K562 (cell line): Measurements from ENCODE around the gene RPE. TPM values are rescaled to one million over a fixed set of nuclear protein-coding genes. Genes with fewer than 3 reads are reported as not detected.

Source experiments
- CBX3 ChIP-seq, 2 experiments: IDR thresholded peaks; 1 replicate in 1 of 2; 2 replicates in 1 of 2; pipeline ENCODE4 v1.6.1; 2012; ENCODE audit warnings: inconsistent platforms in 2 of 2, low read length in 2 of 2, borderline replicate concordance in 1 of 2, control low read depth in 1 of 2
- CEBPZ ChIP-seq: fragments of 150-350 bp; IDR thresholded peaks from 2 replicates; pipeline ENCODE4 v1.6.1; 2014; ENCODE audit warnings: low read depth, mild to moderate bottlenecking, low read length, borderline replicate concordance
- ELF4 ChIP-seq: fragments of 450-650 bp; formaldehyde crosslinking; IDR thresholded peaks from 2 replicates; pipeline ENCODE4 v1.4.0; 2022; ENCODE audit warnings: missing genetic modification characterization
- ESRRB ChIP-seq: fragments of 250-450 bp; sonication (Bioruptor Pico); IDR thresholded peaks from 2 replicates; pipeline ENCODE4 v1.5.0; 2020; ENCODE audit warnings: mild to moderate bottlenecking, moderate library complexity, borderline replicate concordance
- EZH2 ChIP-seq: IDR thresholded peaks from 2 replicates; pipeline ENCODE4 v1.6.1; 2012; ENCODE audit warnings: low read depth, mild to moderate bottlenecking, inconsistent platforms, low read length, borderline replicate concordance
- PHF20 ChIP-seq: fragments of 450-650 bp; IDR thresholded peaks from 2 replicates; pipeline ENCODE4 v1.6.1; 2018; ENCODE audit not compliant: partially characterized antibody
- PML ChIP-seq: IDR thresholded peaks from 2 replicates; pipeline ENCODE4 v1.6.1; 2012; ENCODE audit warnings: low read length, inconsistent platforms
- RB1 ChIP-seq: fragments of 450-650 bp; IDR thresholded peaks from 2 replicates; pipeline ENCODE4 v1.6.1; 2017; ENCODE audit warnings: low read depth, mild to moderate bottlenecking
- SMARCB1 ChIP-seq: IDR thresholded peaks from 2 replicates; pipeline ENCODE4 v1.6.1; 2011; ENCODE audit warnings: improper control_type of control experiment, low read depth; ENCODE audit not compliant: insufficient read length
- TAF9B ChIP-seq: fragments of 450-650 bp; IDR thresholded peaks from 2 replicates; pipeline ENCODE4 v1.6.1; 2018; ENCODE audit warnings: mild to moderate bottlenecking; ENCODE audit not compliant: partially characterized antibody
- ZC3H4 ChIP-seq: sonication (generic); formaldehyde crosslinking; IDR thresholded peaks from 2 replicates; pipeline ENCODE4 v1.9.0; 2021; ENCODE audit warnings: missing genetic modification reagents, borderline replicate concordance
- ZNF212 ChIP-seq: fragments of 450-650 bp; formaldehyde crosslinking; IDR thresholded peaks from 2 replicates; pipeline ENCODE4 v1.4.0; 2020; ENCODE audit warnings: mild to moderate bottlenecking
- ZNF311 ChIP-seq: fragments of 250-450 bp; sonication (Bioruptor Pico); IDR thresholded peaks from 2 replicates; pipeline ENCODE4 v1.4.0; 2020; ENCODE audit warnings: mild to moderate bottlenecking, moderate library complexity
- ZNF445 ChIP-seq: fragments of 250-450 bp; sonication (Bioruptor Pico); IDR thresholded peaks from 2 replicates; pipeline ENCODE4 v1.4.0; 2020; ENCODE audit warnings: low read depth, mild to moderate bottlenecking, moderate library complexity
- ZNF778 ChIP-seq: fragments of 450-650 bp; formaldehyde crosslinking; IDR thresholded peaks from 2 replicates; pipeline ENCODE4 v1.4.0; 2020; ENCODE audit warnings: mild to moderate bottlenecking, moderate library complexity
- polyA plus RNA-seq, 8 experiments: library from polyadenylated mRNA; depleted of rRNA in 4 of 8; stranded (reverse) in 5 of 8; unstranded in 3 of 8; fragments of >200 nt; fragmentation: Nextera tagmentation in 2 of 8; fragmentation: Illumina TruSeq in 1 of 8; extraction: Ambion mirVana in 2 of 8; extraction: Trizol in 1 of 8; gene quantifications; 2 replicates each; pipeline versions ENCODE4 v1.2.1 to v1.2.3, GENCODE V29; 2011 to 2014; ENCODE audit warnings: inconsistent platforms in 1 of 8, missing spikeins in 1 of 8
- total RNA-seq, 7 experiments: library from RNA; depleted of rRNA in 6 of 7; stranded (reverse); fragments of >200 nt in 6 of 7; fragmentation: Illumina TruSeq in 2 of 7; extraction: Trizol in 2 of 7; gene quantifications; 2 replicates each; pipeline versions ENCODE4 v1.2.1 to v1.2.3, GENCODE V29; 2011 to 2021; ENCODE audit warnings: low replicate concordance in 1 of 7
- TF ChIP-seq, protein P1 (sequence below): fragments of 250-450 bp; sonication (Bioruptor Pico); IDR thresholded peaks from 2 replicates; pipeline ENCODE4 v1.5.0; 2020; ENCODE audit warnings: mild to moderate bottlenecking, borderline replicate concordance
- TF ChIP-seq, protein P2 (sequence below): fragments of 250-450 bp; sonication (Bioruptor Pico); IDR thresholded peaks from 2 replicates; pipeline ENCODE4 v1.9.0; 2021; ENCODE audit warnings: mild to moderate bottlenecking

Gene RPE
- total and polyA plus RNA-seq, 9 of the 15 experiments (the other 6 are each of a cell fraction or from before 2014, with no cell fraction given) = 33.5 to 65.3 (median 50.4) TPM

GRCh38 chr2:209988010-209988409 is 14.4 kb upstream of the RPE start (continued):
- TF ChIP-seq ESRRB (CRISPR knock-in tag) = no peak
- no peak for TF ChIP-seq SMARCB1
- peak; percentile 63; the same call in 1 of the 2 replicates for TF ChIP-seq PML
- no peak for TF ChIP-seq ELF4
- TF ChIP-seq CBX3 (IDR thresholded peaks at IDR 0.05; ENCODE audit: borderline replicate concordance in 1 of 2, low read length in 2 of 2) = no peak
- TF ChIP-seq, protein P1, sequence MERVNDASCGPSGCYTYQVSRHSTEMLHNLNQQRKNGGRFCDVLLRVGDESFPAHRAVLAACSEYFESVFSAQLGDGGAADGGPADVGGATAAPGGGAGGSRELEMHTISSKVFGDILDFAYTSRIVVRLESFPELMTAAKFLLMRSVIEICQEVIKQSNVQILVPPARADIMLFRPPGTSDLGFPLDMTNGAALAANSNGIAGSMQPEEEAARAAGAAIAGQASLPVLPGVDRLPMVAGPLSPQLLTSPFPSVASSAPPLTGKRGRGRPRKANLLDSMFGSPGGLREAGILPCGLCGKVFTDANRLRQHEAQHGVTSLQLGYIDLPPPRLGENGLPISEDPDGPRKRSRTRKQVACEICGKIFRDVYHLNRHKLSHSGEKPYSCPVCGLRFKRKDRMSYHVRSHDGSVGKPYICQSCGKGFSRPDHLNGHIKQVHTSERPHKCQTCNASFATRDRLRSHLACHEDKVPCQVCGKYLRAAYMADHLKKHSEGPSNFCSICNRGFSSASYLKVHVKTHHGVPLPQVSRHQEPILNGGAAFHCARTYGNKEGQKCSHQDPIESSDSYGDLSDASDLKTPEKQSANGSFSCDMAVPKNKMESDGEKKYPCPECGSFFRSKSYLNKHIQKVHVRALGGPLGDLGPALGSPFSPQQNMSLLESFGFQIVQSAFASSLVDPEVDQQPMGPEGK = no peak
- no peak for TF ChIP-seq ZNF445 (CRISPR knock-in tag)
- no peak for TF ChIP-seq ZNF311
- TF ChIP-seq TAF9B = no peak
- TF ChIP-seq ZNF212 (CRISPR knock-in tag) = no peak
- TF ChIP-seq CEBPZ = no peak
- TF ChIP-seq RB1 = no peak
- TF ChIP-seq EZH2 = no peak
- no peak for TF ChIP-seq ZC3H4 (CRISPR knock-in tag)
- no peak for TF ChIP-seq PHF20
- no peak for TF ChIP-seq ZNF778 (CRISPR knock-in tag)
- TF ChIP-seq, protein P2, sequence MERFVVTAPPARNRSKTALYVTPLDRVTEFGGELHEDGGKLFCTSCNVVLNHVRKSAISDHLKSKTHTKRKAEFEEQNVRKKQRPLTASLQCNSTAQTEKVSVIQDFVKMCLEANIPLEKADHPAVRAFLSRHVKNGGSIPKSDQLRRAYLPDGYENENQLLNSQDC (CRISPR knock-in tag) = no peak
